ENCODE results near the gene HBS1L.
A peak's percentile ranks its signal among the peaks of the same experiment; 100 is the strongest.

The HBS1L gene

DNA sequence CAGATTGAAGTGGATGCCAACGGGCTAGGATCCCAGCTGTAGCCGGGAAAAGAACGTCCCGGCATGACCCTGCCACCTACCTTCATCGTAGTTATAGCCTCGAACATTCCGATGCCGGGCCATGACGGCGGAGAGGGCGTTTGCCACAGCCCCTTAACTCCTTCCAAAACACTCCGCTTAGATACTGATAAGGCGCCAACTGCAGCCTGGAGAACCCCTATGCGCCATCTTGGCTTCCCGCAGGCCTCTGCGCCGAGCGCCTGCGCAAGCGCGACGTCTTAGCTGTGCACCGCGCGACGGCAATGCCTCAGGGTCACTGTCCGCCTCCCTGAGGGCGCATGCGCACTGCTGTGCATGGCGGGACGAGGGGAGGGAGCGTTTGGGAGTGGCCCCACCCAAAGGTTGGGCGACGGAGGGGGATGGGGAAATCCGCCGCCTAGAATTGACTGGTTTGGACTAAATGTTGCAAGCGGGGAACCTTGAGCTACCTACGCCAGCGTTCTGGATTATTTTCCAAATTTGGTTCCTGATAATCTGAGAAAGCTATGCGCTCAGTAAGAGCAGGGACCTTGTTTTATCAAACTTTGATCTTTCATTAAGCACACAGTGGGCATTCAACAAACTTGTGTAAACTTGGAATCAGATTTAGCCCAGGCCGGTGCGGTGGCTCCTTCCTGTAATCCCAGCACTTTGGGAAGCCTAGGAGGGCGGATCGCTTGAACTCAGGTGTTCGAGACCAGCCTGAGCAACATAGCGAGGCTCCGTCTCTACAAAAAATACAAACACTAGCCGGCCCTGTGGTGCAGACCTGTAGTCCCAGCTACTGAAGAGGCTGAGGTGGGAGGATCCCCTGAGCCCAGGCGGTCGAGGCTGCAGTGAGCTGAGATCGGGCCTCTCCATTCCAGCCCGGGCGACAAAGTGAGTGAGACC lies at the start of gene HBS1L:
TSS of gene HBS1L (minus strand) at position 254 of the 930 bp plus-strand sequence. CDS start at position 123, 131 bp downstream.
- peak; percentile 98 for DNase-seq

DNA sequence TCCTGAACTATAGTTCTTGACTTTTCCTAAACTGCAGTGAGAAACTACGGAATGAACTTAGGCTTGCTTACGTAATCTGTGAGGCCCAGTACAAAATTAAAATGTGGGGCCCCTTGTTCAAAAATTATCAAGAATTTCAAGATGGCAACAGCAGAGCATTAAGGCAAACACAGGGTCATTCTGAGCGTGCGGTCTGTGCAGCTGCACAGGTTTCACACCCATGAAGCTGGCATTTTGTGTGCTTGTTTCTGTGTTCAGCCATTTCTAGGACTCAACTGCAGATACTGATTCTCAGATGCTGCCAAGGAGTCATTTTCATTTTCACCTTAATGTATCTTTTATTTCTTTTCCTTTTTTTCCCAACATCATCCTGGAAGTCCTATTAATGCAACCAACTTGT lies 49.6 kb upstream of the HBS1L start:
- no peak for DNase-seq

DNA sequence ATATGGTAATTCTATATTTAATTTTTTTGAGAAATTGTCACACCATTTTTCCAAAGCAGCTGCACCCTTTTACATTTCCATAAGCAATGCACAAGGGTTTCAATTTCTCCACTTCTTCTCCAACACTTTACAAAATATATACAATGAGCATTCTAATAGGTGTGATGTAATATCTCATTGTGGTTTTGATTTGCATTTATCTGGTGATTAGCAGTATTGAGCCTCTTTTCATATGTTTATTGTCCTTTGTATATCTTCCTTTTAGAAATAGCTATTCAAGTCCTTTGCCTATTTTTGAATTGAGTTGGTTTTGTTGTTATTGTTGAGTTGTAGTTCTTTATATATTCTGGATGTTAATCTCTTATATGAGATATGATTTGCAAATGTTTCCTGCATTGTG lies 47.6 kb upstream of the HBS1L start:
- DNase-seq: no peak

DNA sequence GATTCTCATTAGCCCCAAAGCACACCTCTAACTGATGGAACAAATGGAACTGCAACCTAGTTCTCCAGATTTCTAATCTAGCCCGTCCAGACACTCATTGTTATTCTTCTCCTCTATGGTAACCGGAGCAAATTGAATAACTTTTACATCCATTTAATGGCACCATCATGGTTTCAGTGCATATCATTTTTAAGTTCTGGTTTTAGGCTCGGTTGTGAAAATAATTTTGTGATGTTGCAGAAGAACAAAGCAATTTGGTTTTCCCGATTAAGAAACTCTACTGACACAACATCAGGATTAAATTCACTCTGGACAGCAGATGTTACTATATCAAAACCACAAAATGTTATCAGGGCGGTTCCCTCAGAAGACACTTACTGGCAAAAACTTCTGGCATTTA lies 42.5 kb upstream of the HBS1L start:
- no peak for DNase-seq

DNA sequence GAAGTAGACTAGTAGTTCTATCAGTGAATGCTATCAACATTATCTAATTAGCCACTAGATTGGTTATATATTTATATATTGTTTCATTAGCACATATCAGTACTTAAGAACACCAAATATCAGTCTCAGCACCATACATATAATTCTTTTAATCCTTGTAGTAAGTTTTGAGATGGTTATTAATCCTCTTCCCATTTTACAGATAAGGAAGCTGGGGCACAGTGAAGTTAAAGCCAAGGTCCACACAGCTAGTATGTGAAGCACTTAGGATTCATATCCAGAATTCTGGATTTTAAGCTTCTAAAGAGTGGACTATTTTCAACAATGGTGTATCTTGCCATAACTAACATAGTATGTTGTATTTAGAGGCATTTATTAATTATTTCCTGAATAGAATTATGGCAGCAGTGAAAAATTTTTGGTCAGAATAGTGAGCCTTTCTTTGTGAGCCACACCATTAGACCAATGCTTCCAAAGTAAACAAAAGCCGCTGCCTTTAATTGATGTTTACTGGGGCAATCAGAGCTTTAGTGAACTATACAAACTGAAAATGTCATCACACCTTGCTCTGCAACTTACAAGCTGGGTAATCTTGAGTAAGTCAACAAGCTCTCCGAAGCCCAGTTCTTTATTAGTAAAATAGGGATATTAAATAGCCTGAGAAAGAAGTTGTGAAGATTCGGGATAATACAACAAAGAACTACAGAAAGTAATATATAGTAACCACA lies 41.9 kb upstream of the HBS1L start:
- no peak for DNase-seq

DNA sequence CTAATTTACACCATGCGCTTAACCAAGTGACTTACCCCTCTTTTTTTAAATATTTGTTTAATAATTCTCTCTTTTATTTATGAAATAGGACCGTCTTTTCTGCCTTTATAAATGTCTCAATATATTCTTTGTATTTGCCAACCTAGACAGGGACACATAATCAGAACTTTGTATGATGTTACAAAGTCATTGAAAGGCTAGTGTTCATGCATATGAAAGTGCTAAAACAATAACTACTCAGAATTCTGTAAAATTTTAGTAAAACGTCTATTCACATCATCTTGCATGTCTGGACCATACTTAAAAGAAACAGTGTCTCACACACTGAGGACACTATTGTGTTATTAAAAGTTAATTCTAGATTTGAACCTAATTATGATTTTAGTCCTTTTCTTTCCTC lies 41.1 kb upstream of the HBS1L start:
- DNase-seq: no peak

DNA sequence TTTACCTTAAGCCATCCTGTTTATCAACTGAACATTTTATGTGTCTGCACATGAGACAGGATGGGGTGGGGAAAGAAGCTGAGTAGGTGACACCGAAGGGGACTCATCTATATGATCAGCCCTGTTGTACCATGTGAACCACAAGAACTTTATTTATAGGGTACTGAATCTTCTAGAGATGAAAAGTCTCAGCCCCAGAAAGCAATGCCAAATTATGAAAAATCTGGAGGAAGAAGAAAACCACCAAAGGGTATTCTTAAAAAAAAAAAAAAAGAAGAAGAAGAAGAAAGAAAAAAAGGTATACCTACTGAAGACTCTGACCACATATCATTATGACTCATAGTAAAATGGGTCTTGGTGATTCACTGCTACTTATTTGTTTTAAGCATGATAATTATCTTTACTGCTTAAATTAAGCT lies 39.8 kb upstream of the HBS1L start:
- peak; percentile 14 for DNase-seq

DNA sequence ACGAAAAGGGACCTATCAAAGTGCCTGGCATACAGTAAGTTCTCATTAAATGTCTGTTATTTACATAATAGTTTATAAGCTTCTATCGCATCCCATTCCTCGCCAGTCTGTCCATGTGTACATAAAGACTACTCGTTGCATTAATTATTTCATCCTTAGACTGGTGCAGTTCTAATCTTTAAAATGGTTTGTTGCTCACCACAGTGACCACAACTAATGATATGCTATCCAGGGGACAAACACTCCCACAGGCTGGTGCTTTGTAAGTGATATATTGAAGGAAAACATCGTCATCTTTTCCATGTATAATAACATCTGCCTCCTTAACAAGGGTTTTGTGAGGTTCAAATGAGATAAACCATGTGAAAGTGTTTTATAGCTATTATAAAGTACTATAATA lies 39.0 kb upstream of the HBS1L start:
- no peak for DNase-seq

DNA sequence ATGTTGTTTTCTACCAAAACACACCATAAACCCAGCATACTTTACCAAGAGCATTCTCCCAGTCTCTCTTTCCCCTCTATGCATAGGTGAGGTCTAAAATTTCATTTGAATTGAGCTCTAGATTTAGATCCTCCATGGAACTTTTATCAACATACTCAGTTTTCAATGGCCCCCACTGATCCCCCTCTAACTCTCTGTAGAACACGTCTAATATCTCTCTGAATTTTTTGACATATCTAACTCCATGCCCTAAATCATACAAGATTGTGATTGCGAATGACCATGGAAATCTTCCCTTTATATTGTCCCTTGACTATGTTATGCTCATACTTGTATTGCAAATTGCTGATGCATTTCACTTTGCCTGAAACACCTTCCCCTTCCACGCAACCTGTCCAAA lies 38.1 kb upstream of the HBS1L start:
- no peak for DNase-seq

DNA sequence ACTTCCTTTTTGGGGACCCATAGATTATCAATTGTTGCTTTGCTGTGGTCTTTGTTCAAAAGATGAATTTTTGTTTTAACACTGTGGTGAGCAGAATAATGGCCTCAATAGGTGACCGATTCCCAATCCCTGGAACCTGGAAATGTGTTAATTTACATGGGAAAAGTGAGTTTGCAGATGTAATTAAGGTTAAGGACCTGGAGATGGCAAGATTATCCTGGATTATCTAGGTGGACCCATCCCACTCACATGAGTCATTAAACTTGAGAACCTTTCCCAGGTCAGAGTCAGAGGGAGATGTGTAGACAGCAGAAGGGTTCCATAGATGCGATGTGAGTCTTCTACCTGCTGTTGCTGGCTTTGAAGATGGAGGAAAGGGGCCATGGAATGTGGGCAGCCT lies 36.2 kb upstream of the HBS1L start:
- no peak for DNase-seq

DNA sequence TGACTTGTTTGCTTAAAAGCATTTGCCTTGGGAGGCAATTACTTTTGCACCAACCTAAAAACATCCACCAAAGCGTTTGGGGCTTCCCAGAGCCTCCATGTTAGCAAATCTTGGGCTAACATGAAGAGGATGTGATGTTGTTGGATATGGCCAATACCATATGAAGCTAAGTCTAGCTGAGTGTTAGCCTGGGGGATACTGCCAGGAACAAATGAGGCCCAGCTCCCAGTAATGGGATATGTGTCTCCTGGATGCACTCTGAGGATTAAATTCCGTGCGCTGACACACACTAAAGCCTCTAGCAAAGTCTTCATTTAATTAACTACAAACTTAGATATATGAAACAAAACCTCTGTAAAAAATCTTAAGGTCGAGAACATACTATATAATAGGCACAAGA lies 35.3 kb upstream of the HBS1L start:
- DNase-seq: no peak

DNA sequence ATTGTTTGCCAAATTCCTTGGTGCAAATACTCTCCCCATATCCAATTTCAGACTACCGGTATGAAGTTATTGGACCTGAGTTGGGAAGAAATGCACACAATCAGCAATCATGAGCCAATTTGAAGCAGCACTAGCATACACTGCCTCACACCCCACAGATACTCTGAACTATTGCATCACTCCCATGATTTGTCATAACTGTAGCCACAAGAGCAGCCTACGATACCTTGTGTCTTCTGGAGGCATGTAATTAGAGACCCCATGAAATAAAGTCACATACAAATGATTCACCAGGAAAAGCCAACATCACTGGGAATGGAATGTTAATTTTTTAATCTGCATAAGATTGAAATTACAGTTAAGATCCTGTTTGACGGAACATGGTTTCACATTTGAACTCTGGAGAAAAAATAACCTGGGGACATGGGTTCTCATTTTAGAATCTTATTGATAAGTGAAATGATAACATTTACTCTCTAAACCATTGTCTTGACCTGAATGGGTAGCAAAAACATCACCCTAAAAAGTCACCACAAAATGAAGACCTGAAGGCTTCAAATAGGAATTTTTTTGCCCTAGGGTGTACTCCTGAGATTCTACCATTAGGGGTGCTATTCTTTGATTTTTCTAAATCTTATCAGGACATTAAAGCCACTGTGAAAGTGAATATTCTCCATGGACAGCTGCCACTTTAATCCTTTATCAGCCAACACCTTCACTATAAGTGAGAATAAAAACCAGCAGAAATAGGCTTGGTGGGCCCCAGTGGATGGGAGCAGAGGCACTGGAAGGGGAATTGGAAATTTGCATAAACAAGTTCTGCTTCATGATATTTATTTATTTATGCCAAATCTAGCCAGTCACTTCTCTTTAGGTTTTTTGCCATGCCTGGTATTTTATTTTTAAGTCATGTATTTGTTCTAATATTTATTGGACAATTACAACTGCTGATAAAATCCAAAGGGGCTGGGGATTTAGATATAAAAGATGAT lies 34.5 kb upstream of the HBS1L start:
- DNase-seq: peak; percentile 77

DNA sequence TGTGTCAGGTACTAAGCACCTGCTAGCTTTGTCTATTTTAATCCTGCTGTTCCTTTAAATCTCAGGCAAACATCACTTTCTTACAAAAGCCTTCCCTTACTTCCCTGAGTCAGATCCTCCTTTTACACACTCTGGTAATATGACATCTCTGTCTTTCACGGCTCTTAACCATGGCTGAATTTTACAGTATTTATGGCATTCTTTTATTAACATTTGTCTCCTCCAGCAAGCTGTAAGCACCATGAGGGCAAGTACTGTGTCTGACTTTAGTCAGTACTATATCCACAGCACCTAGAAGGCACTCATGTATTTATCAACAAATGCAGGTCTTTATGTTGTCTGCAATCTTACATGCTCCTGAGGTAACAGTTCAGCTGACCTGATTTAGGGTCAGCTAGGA lies 33.7 kb upstream of the HBS1L start:
- DNase-seq: no peak

DNA sequence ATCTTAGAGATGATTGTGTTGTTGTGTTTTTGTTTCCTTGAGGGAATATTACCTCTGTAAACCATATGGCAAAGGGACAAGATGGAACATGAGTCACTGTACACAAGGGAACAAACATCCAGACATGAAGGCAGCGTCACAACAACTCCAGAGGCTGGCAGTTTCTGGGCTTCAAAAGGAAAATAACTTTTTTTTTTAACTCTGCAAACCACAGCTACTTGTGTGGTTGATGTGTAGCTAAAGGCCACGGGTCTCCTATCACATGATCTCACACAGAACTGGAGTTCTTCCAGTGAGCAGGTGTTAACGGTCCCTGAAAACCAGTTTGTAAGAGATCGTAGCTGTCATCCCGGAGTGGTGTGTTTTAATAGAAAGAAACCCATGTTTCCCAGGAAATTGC lies 33.2 kb upstream of the HBS1L start:
- DNase-seq: no peak

DNA sequence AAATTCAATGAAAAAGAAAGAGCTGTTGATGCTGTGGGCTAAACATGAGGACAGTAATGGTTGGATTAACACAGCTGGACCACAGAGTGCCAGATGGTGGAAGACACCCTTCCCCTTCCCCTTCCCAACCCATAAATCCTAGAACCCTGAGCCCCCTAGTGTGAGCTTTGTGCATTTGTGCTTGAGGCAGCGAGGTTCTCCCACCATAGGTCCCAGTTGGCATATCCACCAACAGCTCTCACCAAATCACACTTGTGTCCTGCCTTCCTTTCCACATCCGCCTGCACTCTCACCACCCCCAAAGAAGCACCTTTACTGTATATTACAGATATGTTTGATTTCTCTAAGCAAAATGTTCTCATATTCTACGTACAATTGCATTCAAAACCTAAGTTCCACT lies 32.8 kb upstream of the HBS1L start:
- DNase-seq: no peak

DNA sequence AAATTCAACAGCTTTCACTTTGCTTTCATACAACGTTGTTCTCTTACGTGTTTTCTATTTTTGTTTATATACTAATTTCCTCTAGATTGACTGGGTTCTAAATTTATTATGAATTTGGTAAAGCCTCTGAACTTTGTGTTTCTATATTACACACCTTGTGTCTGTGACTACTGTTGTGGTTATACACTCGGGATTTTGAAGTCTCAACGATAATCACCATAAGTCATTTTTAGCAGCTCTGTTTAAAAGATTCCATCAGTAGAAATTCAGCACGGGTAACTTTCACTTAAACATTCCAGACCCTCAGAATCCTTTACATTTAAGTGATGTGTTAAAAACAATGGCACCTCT lies 31.8 kb upstream of the HBS1L start:
- DNase-seq: no peak

DNA sequence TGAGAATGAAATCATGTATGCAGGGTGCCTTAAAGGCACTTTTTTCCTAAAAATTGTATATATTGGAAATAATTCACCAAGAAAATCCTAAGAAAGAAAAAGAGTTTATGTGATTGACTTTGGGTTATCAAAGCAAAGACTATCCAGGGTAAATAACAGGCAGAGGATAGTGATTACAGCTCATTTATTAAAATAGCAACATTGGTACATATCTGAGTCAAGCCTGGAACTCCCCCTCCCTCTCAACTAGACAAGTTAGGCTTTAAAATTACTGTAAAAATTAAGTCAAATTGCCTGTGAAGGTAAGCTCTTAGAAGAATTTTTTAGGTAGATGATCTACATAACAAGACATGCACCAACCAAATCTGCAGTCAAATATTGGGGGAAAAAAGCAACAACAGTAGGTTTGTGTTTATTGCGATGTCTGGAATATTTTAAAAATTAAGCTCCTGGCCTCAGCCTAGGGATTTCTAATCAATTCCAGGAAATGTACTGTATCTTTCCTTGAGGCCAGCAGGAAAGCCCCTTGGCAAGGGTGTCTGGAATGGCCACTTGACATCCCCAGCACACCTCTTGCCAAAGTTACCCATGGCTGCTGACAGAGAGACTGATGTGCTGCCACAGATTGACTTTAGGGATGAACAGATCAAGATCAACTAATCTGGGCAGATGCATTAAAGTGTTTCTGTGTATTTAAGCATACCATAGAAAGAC lies 31.2 kb upstream of the HBS1L start:
- DNase-seq: no peak

DNA sequence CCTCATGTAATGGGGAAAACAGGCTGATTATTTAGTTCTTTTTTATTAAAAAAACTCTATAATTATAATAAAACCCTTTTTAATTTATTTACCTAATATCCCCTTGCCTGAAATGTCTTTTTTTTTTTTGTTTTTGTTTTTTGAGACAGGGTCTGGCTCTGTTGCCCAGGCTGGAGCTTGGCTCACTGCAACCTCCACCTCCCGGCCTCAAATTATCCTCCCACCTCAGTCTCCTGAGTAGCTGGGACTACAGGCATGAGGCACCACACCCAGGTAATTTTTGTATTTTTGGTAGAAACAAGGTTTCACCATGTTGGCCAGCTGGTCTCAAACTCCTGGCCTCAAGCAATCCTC lies 30.3 kb upstream of the HBS1L start:
- no peak for DNase-seq

DNA sequence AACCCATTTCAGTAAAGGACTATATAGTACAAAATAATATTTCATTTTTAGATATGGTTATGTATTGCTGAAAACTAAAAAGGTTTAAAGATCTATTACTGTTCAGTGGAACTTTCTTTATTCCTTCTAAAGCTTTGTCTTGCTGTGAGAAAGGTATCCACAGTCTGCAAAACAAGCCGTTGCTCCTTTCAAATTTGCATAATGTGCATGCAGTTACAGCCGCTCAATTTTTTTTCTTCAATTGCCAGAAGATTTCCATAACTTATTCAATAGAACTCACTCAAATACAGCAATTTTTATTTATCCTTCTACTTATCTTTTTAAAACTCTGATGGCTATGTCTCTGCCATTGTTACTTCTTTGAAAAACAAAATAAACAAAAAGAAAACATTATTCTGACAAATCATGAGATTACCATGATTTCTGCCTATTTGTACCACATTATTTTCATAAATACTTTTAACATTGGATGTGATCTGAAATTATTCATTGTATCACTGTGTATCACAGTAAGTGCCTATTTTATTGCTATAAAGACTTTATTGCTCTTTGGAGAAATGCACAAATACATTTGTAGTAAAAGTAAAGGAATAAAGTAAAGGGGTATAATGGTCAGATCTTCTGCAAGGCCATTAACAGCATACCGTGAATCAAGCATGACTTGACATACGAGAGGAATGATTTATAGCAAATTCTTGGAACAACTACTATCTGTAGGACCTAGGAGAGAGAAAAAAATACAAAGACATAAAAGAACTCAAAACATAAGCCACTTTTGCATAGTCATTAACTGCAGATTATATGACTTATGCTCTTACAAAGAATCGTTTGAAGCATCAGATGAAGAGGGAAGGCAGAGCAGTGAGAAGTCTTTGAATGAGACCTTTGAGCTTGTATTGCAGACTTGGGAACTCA lies 29.6 kb upstream of the HBS1L start:
- no peak for DNase-seq

DNA sequence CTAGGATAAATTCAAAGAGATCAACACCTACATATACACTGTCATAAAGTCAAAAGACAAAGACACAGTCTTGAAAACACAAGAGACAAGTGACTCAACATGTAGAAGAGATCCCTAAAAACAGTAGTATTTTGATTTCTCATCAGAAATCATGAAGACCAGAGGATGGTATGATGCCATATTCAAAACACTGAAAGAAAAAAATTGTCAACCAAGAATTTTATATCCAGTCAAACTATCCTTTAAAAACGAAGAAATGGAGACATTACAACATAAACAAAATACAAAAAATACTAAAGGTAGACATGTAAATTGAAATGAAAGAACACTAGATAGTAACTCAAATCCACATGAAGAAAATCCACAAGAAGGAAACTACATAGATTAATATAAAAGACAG lies 27.3 kb upstream of the HBS1L start:
- DNase-seq: no peak

DNA sequence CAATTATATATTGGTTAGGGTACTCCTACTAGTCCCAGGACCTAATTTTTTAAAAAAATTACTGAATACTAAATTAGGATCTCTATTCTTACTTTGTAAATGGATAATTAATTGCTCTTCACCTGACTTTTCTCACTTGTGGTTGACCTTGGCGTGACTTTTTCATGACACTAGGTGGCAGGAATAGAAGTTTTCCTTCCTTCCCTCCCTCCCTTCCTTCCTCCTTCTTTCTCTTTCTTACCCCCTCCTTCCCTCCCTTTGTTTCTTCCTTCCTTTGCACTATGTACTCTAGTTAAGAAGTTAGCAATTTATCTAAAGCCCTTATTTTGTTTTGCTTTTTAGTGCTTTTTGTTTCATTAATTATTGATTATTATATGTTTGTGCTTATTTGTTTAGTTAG lies 20.4 kb upstream of the HBS1L start:
- no peak for DNase-seq
